ENCODE results near the gene ARHGEF39. TPM values are rescaled to one million over a fixed set of nuclear protein-coding genes. Genes with fewer than 3 reads are reported as not detected.

Gene ARHGEF39
- total RNA-seq, 2 experiments from 2014 or later, result 19.1 to 23.1 TPM

DNA sequence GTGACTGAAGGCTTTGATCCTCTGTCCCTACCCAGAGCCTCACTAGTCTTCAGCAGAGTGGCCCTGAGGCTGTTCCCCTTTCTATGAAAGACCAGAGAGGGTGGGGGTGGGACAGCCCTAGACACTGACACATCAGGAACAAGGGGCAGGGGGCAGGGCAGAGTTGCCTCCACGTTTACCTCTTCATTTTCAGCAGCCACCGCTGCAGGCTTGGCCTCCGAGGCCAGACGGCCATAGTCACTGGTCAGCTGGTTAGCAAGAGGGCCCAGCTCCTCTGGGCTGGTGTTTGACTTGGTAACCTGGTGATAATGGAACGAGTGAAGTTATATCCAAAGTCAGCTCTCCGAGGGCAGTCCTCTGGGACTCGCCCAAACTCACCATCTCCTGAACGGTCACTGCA, 40.4 kb upstream of the ARHGEF39 start:
- H3K4me3 Mint-ChIP-seq, result no peak overlapping the region
- ChIA-PET CTCF (interaction anchor here (0.6 to 2.3 kb wide), 5 partner anchors 9 to 107 kb away, joined by 3 to 9 read pairs (median 3); no protein-coding TSS in a partner anchor), POLR2A (no interaction called here)
- H3K36me3 Mint-ChIP-seq (ENCODE audit: low read depth), result peaks cover 59% of the 10 kb centered on the region
- H3K27ac Mint-ChIP-seq, result no peak overlapping the region
- no peaks in the 10 kb centered on the region for H3K9me3 Mint-ChIP-seq (ENCODE audit: low read depth)
- ATAC-seq, result no peak
- intact Hi-C loops (cut with DNase I, micrococcal nuclease), result no loop called here
- DNase-seq, result no peak
- no peaks in the 10 kb centered on the region for H3K4me1 Mint-ChIP-seq
- no peaks in the 10 kb centered on the region for H3K27me3 Mint-ChIP-seq

DNA sequence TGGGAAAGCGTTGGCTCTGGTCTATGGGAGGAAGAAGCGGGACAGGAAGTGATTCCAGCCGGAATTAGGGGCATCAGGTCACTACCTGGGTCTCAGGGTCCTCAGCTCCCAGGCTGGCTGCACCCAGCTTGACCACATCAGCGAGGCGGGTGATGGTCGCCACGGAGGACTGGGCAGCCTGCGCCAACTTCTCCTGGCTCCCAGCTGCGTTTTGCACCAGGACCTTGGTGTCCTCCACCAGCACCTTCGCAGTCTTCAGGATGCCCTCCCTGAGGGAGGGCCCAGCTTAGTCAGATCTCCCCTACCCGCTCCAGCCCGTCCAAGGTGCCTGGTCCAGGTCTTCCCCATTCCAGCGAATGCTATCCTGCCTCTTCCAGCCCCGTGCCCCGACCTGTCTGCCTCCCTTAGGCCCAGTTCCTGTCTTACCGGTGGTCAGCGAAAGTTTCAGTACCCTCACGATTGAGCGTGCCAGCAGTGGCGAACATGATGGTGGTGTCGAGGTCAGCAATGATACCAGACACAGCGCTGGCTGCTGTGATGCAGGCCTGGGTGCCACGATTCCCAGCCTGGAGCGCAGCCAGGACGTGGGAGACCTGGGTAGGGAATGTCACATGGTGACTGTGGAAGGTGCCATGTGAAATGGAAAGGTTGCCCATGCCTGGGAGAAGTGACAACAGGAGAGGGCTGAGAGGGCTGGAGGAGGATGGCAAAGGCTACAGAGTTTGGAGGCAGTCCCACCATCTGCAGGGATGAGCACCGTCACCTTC, 39.1 kb upstream of the ARHGEF39 start:
- Mint-ChIP-seq H3K27me3 (no peaks in the 10 kb centered on the region), H3K36me3 (ENCODE audit: low read depth) (peaks cover 53% of the 10 kb centered on the region), H3K27ac (no peak overlapping the region), H3K4me1 (no peaks in the 10 kb centered on the region), H3K9me3 (ENCODE audit: low read depth) (no peaks in the 10 kb centered on the region), H3K4me3 (no peak overlapping the region)
- intact Hi-C loops (cut with DNase I, micrococcal nuclease), result no loop called here
- CTCF ChIA-PET, result interaction anchor here (0.5 to 1.0 kb wide), 2 partner anchors 93 to 638 kb away, joined by 3 to 7 read pairs; no protein-coding TSS in a partner anchor
- POLR2A ChIA-PET, result no interaction called here
- no peak for DNase-seq
- ATAC-seq, result no peak

DNA sequence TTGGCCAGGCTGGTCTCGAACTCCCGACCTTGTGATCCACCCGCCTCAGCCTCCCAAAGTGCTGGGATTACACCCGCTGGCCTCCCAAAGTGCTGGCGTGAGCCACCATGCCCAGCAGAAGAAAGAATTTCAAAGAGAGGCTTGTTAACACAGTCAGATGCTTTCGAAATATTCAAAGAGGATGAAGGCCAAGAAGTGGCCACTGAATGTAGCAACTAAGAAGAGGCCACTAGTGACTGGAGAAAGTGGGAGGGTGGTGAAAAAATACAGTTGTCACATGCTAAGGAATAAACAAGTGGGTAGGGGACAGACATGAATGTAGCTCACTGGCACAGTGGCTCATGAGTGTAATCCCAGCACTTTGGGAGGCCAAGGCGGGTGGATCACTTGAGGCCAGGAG, 37.7 kb upstream of the ARHGEF39 start:
- Mint-ChIP-seq H3K27ac (no peak overlapping the region), H3K9me3 (ENCODE audit: low read depth) (no peaks in the 10 kb centered on the region), H3K4me3 (no peak overlapping the region), H3K4me1 (no peaks in the 10 kb centered on the region), H3K27me3 (no peaks in the 10 kb centered on the region), H3K36me3 (ENCODE audit: low read depth) (peaks cover 44% of the 10 kb centered on the region)
- no peak for ATAC-seq
- ChIA-PET POLR2A (no interaction called here), CTCF (interaction anchor here (0.7 kb wide), 1 partner anchor 175 kb away, joined by 3 read pairs; no protein-coding TSS in a partner anchor)
- no peak for DNase-seq
- intact Hi-C loops (cut with DNase I, micrococcal nuclease), result no loop called here

DNA sequence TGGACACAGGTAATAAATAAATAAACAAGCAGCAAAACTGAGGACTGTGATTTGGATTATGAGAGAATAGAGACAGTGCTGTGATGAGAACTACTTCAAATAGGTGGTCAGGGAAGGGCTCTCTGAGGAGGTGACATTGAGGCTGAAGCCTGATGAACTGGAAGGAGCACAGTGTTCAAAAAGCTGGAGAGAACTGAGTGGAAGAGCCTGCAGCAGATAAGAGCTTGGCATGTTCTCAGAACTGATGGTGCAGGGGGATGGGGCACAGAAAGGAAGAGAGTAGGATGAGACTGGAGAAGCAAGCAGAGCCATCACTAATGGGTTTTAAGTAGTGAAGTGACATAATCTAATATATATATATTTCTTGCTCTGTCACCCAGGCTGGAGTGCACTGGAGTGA, 35.9 kb upstream of the ARHGEF39 start:
- ATAC-seq, result no peak
- no peaks in the 10 kb centered on the region for H3K27me3 Mint-ChIP-seq
- H3K36me3 Mint-ChIP-seq (ENCODE audit: low read depth), result peaks cover 43% of the 10 kb centered on the region
- POLR2A ChIA-PET, result no interaction called here
- no peak overlapping the region for H3K4me3 Mint-ChIP-seq
- CTCF ChIA-PET, result interaction anchor here (0.6 to 1.4 kb wide), 8 partner anchors 13 to 1521 kb away, joined by 3 to 4 read pairs (median 3); no protein-coding TSS in a partner anchor
- no peaks in the 10 kb centered on the region for H3K9me3 Mint-ChIP-seq (ENCODE audit: low read depth)
- H3K27ac Mint-ChIP-seq, result no peak overlapping the region
- H3K4me1 Mint-ChIP-seq, result peaks cover 1% of the 10 kb centered on the region
- DNase-seq, result no peak
- intact Hi-C loops (cut with DNase I, micrococcal nuclease), result no loop called here

- DNase-seq (no peak), ATAC-seq (no peak)
- Mint-ChIP-seq H3K4me3 (no peak overlapping the region), H3K4me1 (peaks cover 1% of the 10 kb centered on the region), H3K36me3 (ENCODE audit: low read depth) (peaks cover 40% of the 10 kb centered on the region), H3K9me3 (ENCODE audit: low read depth) (no peaks in the 10 kb centered on the region), H3K27me3 (no peaks in the 10 kb centered on the region), H3K27ac (no peak overlapping the region)
- intact Hi-C loops (cut with DNase I, micrococcal nuclease), result no loop called here
- ChIA-PET POLR2A (no interaction called here), CTCF (interaction anchor here (0.9 to 1.4 kb wide), 2 partner anchors 12 to 96 kb away, joined by 3 read pairs; no protein-coding TSS in a partner anchor)
Measured at GRCh38 chr9:35700031-35700430, 35.0 kb upstream of the ARHGEF39 start.

DNA sequence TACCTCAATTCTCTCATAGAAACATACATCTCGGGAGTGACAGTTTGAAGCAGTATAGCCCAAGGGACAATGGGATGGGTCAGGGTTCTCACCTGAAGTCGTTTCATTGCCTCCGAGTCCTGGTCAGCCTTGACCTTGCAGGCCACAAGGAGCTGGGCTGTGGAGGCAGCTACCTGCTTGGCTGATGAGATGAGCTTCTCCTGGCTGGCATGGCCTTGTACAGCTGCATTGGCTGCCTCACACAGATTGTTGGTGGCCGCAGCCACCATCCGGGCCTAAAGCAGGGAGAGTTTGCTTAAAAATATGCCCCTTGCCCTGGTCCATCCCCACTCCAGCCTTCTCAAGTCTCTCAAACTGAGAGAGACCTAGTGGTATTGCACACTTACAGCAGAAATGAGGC, 33.2 kb upstream of the ARHGEF39 start:
- DNase-seq (no peak), ATAC-seq (no peak)
- no peak overlapping the region for H3K4me3 Mint-ChIP-seq
- intact Hi-C loops (cut with DNase I, micrococcal nuclease), result loop anchor here in 1 of 2 experiments (5.0 kb wide), 1 partner anchor 41 kb away; the partner anchor contains the start of genes CCDC107 and RMRP
- H3K36me3 Mint-ChIP-seq (ENCODE audit: low read depth), result peaks cover 27% of the 10 kb centered on the region
- no peaks in the 10 kb centered on the region for H3K27me3 Mint-ChIP-seq
- POLR2A ChIA-PET, result no interaction called here
- no peaks in the 10 kb centered on the region for H3K9me3 Mint-ChIP-seq (ENCODE audit: low read depth)
- H3K4me1 Mint-ChIP-seq, result peaks cover 1% of the 10 kb centered on the region
- H3K27ac Mint-ChIP-seq, result no peak overlapping the region
- CTCF ChIA-PET, result interaction anchor here (0.6 to 5.7 kb wide), 6 partner anchors 10 to 190 kb away, joined by 3 to 68 read pairs (median 4); partner anchors contain the start of genes CA9, CREB3 and TLN1

- H3K27me3 Mint-ChIP-seq, result no peaks in the 10 kb centered on the region
- ChIA-PET CTCF (interaction anchor here (0.6 to 5.7 kb wide), 19 partner anchors 8 to 219 kb away, joined by 3 to 68 read pairs (median 6); partner anchors contain the start of genes CCDC107, CREB3, GBA2 and RGP1), POLR2A (interaction anchor here (0.6 kb wide), 1 partner anchor 98 kb away, joined by 3 read pairs; no protein-coding TSS in a partner anchor)
- H3K36me3 Mint-ChIP-seq (ENCODE audit: low read depth), result peaks cover 22% of the 10 kb centered on the region
- intact Hi-C loops (cut with DNase I, micrococcal nuclease), result loop anchor here in 1 of 2 experiments (5.0 kb wide), 1 partner anchor 40 kb away; the partner anchor contains the start of genes CCDC107 and RMRP
- H3K4me3 Mint-ChIP-seq, result no peak overlapping the region
- H3K27ac Mint-ChIP-seq, result no peak overlapping the region
- no peaks in the 10 kb centered on the region for H3K9me3 Mint-ChIP-seq (ENCODE audit: low read depth)
- DNase-seq (no peak), ATAC-seq (no peak)
- peaks cover 1% of the 10 kb centered on the region for H3K4me1 Mint-ChIP-seq
Measured at GRCh38 chr9:35697486-35697885, 32.5 kb upstream of the ARHGEF39 start.

DNA sequence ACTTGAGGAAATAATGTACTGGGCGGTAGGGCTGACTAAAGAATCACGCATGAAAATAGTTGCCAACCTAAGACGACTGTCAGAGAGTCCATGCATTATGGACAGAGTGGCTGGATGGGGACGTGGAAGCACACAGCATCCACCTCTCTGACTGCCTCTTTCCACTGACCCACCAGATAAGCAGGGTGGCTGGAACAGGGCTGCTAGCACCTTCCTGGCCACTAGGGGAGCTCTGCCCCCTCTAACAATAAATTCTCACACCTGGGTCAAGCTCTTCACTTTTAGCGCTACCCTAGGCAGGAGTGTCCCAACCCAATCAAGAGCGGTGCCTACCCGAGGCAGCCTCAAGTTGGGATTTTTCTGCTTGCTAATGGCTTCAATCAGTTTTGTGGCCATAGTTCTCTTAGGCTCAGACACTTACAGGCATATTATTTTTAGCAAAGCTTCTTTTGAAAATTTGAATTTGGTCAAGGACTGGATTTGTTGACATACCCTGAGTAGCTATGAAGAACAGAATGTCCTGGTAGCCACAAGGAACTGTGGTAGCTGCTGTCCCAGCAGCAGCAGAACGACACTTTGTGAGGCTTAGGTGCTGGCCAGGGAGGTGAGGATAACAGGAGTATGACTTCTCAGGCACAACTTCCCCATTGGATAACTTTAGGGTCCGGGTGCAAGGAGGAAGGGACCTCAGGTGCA, 31.7 kb upstream of the ARHGEF39 start:
- intact Hi-C loops (cut with DNase I, micrococcal nuclease), result loop anchor here (1.0 to 5.0 kb wide), 2 partner anchors 38 to 39 kb away; partner anchors contain the start of genes CCDC107 (in 2 of the 2) and RMRP (in 2 of the 2)
- Mint-ChIP-seq H3K27me3 (no peaks in the 10 kb centered on the region), H3K27ac (no peak overlapping the region), H3K4me3 (no peak overlapping the region), H3K4me1 (peaks cover 1% of the 10 kb centered on the region), H3K36me3 (ENCODE audit: low read depth) (peaks cover 22% of the 10 kb centered on the region), H3K9me3 (ENCODE audit: low read depth) (no peaks in the 10 kb centered on the region)
- peak; percentile 90 for ATAC-seq
- POLR2A ChIA-PET, result interaction anchor here (0.9 to 1.2 kb wide), 3 partner anchors 8 to 12 kb away, joined by 3 to 4 read pairs (median 3); no protein-coding TSS in a partner anchor
- CTCF ChIA-PET, result interaction anchor here (0.6 to 5.7 kb wide), 49 partner anchors 8 to 1266 kb away, joined by 3 to 68 read pairs (median 4); partner anchors contain the start of genes ARHGEF39, CCDC107, CREB3 and GBA2
- peak; percentile 73 for DNase-seq

GRCh38 chr9:35695943-35696401, 31.0 kb upstream of the ARHGEF39 start:
- POLR2A ChIA-PET, result interaction anchor here (0.9 to 1.2 kb wide), 3 partner anchors 8 to 13 kb away, joined by 3 to 4 read pairs (median 3); no protein-coding TSS in a partner anchor
- Mint-ChIP-seq H3K4me1 (peaks cover 6% of the 10 kb centered on the region), H3K9me3 (ENCODE audit: low read depth) (no peaks in the 10 kb centered on the region), H3K27me3 (no peaks in the 10 kb centered on the region), H3K36me3 (ENCODE audit: low read depth) (peaks cover 22% of the 10 kb centered on the region), H3K4me3 (no peak overlapping the region), H3K27ac (no peak overlapping the region)
- DNase-seq (no peak), ATAC-seq (no peak)
- CTCF ChIA-PET, result interaction anchor here (0.7 to 5.7 kb wide), 34 partner anchors 9 to 492 kb away, joined by 3 to 68 read pairs (median 6); partner anchors contain the start of genes ARHGEF39, CCDC107, CREB3 and RMRP
- intact Hi-C loops (cut with DNase I, micrococcal nuclease), result loop anchor here (1.0 to 5.0 kb wide), 2 partner anchors 38 to 39 kb away; partner anchors contain the start of genes CCDC107 (in 2 of the 2) and RMRP (in 2 of the 2)

DNA sequence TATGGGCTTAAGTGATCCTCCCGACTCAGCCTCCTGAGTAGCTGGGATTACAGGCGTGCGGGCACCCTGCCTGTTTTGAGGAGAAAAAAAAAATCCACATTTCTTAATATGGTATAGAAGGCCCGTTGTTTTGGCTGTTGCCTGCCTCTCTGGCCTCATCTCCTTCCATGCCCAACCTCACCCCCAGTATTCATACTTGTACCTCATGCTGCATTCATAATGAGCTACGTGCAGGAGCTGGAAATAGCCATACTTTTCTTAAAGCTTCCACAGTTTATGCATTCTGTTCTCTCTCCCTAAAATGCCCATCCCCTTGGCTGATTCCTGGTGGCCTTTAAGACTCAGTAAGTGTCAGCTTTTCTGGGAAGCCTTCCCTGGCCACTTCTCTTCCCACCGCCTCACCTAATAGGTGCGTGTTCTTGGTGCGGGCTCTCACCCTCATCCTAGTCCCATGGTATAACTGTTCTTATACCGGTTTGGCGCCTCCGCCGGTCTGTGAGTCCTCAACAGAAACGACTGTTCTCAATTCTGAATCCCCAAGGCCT, 26.8 kb upstream of the ARHGEF39 start:
- intact Hi-C loops (cut with DNase I, micrococcal nuclease), result loop anchor here in 1 of 2 experiments (2.0 kb wide), 1 partner anchor 41 kb away; the partner anchor contains the start of genes CREB3 and TLN1
- ChIA-PET POLR2A (interaction anchor here (0.7 kb wide), 1 partner anchor 27 kb away, joined by 9 read pairs; the partner anchor contains the start of gene ARHGEF39), CTCF (interaction anchor here (1.2 to 2.5 kb wide), 6 partner anchors 22 to 80 kb away, joined by 3 to 7 read pairs (median 4); no protein-coding TSS in a partner anchor)
- Mint-ChIP-seq H3K9me3 (ENCODE audit: low read depth) (no peaks in the 10 kb centered on the region), H3K4me1 (peaks cover 25% of the 10 kb centered on the region), H3K36me3 (ENCODE audit: low read depth) (peaks cover 10% of the 10 kb centered on the region), H3K4me3 (peak overlapping the region; percentile 71), H3K27me3 (no peaks in the 10 kb centered on the region), H3K27ac (no peak overlapping the region)
- ATAC-seq (no peak), DNase-seq (no peak)
